Activated CD4-positive, alpha-beta T cell treated with anti-CD3 and anti-CD28 coated beads, Interleukin-2, amount 10 ng/mL, durations not matched to agents 24 days and 14 days (primary cell): ENCODE measurements around the gene NCF4. TPM values are rescaled to one million over a fixed set of nuclear protein-coding genes. Genes with fewer than 3 reads are reported as not detected.

Experiments used
- DNase-seq: peaks from one replicate; pipeline ENCODE4 v3.0.0; 2022
- H3K27ac Mint-ChIP-seq: one replicate; pipeline ENCODE4 v1.8.0; 2022; ENCODE audit warnings: mild to moderate bottlenecking, mixed read lengths
- H3K27me3 Mint-ChIP-seq: one replicate; pipeline ENCODE4 v1.8.0; 2022; ENCODE audit warnings: mixed read lengths
- H3K36me3 Mint-ChIP-seq: one replicate; pipeline ENCODE4 v1.8.0; 2022; ENCODE audit warnings: low read depth, mild to moderate bottlenecking, mixed read lengths
- H3K4me1 Mint-ChIP-seq: one replicate; pipeline ENCODE4 v1.8.0; 2021; ENCODE audit warnings: mixed read lengths
- H3K4me3 Mint-ChIP-seq: one replicate; pipeline ENCODE4 v1.8.0; 2022; ENCODE audit warnings: mild to moderate bottlenecking, moderate library complexity, mixed read lengths
- H3K9me3 Mint-ChIP-seq: one replicate; pipeline ENCODE4 v1.8.0; 2021; ENCODE audit warnings: mixed read lengths
- intact Hi-C: fragments of 100-400 bp; cut with micrococcal nuclease; formaldehyde crosslinking; loops from one replicate; pipeline ENCODE4 v1.15.1; 2023
- total RNA-seq: library from RNA; stranded (reverse); gene quantifications from 2 replicates; pipeline ENCODE4 v1.2.3, GENCODE V29; 2022

Gene NCF4
- total RNA-seq, 1 donor from 2014 or later = 12.3 TPM

DNA sequence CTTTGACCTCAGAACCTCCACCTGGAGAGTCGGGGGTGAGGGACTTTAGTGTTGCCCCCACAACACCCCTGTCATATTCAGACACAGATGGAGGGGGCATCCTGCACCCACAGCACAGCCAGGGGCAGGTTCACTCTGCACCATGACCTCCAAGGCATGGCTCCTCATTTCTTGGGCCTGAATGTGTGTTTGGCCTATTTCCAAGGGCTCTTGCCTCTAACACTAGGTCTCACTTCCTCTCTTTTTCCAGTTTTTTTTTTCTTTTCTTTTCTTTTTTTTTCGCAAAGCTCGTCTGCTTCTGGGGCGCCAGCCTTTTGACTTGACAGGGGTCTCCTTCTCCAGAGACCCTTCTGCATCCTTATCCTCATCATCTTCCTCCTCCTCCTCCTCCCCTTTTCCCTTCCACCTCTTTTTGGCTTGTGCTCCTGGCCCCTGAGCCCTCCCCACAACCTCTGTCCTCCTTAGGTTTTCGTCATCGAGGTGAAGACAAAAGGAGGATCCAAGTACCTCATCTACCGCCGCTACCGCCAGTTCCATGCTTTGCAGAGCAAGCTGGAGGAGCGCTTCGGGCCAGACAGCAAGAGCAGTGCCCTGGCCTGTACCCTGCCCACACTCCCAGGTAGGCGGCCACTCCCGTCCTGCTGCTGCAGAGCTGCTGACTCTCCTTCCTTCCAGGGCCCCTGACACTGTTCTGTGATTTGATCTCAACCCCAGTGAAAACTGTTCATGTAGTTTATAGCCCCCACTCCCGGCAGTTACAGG is 3.8 kb downstream of the NCF4 start:
- intact Hi-C loops = no loop called here
- Mint-ChIP-seq H3K27ac (peak overlapping the region; percentile 63), H3K4me1 (peaks cover 52% of the 10 kb centered on the region), H3K9me3 (no peaks in the 10 kb centered on the region), H3K36me3 (peaks cover 34% of the 10 kb centered on the region), H3K27me3 (no peaks in the 10 kb centered on the region), H3K4me3 (no peak overlapping the region)
- DNase-seq = no peak

DNA sequence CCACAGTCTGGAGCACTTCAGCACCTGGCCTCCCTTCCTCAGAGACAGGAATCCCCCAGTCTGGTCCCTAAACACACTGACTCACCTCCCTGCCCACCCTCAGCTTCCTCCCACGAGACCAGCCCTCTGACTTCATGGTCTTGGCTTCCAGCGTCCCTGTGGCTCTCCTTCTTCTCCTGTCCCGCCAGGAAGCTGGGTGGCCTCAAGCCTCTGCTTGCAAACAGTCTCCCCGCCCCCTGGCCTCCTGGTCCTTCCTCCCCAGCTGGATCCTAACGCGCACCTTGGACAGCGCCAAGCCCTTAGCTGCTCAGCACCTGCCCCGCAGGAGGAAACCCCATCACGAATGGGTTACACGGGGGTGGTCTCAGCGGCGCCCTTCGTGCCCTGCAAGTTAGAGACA is 4.5 kb downstream of the NCF4 start:
- Mint-ChIP-seq H3K27ac (peak overlapping the region; percentile 63), H3K27me3 (no peaks in the 10 kb centered on the region), H3K4me1 (peaks cover 45% of the 10 kb centered on the region), H3K4me3 (no peak overlapping the region), H3K9me3 (no peaks in the 10 kb centered on the region), H3K36me3 (peaks cover 34% of the 10 kb centered on the region)
- DNase-seq = no peak
- intact Hi-C loops = no loop called here

DNA sequence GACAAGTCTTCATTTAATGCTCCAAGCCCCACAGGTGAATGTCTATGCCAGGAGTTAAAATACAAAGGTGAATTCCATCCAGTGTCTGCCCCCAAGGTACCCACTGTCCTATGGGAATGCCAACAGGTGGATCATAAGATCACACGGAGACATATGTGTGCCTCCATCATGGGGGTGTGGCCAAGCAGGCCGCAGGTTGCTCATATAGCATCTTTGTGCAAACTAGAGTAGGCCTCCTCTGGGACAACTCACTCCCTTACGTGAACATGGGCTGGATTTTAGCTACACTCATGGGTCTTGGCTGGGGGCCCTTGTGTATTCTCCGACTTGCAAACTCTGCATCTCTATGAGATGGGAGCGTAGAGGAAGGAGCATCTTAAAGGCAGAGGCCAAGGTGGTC is 6.9 kb downstream of the NCF4 start:
- intact Hi-C loops = no loop called here
- no peak overlapping the region for H3K27ac Mint-ChIP-seq
- H3K36me3 Mint-ChIP-seq = peaks cover 50% of the 10 kb centered on the region

DNA sequence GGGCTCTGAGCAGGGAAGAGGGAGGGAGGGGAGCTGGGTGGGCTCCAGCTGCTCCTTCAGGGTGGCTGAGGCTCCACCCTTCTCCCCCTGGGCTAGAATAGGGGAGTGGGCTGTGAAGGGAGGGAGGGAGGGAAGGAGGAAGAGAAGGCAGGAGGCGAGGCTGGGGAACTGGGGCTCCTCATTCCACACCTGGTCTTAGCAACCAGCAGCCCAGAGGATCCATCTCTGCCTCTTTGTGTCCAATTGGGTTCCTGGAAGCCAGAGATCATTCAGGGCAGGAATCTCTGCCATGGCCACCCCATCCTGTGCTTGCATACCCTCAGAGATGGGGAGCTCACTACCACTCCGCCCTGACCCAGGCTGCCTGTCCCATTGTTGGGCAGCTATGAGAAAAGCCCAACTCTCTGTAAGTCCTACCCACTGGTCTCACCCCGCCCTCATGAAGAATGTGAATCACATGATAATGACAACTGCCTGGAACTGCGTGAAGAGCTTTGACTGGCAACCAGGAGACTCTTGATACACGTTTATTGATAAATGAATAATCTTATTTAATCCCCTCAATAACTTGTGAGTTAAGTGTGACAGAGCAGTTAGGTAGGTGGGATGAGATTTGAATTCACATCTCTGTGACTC is 7.9 kb downstream of the NCF4 start:
- no peak for DNase-seq
- H3K36me3 Mint-ChIP-seq = peaks cover 57% of the 10 kb centered on the region
- no peak overlapping the region for H3K27ac Mint-ChIP-seq
- intact Hi-C loops = no loop called here
- no peak overlapping the region for H3K4me3 Mint-ChIP-seq
- H3K4me1 Mint-ChIP-seq = peaks cover 31% of the 10 kb centered on the region
- no peaks in the 10 kb centered on the region for H3K27me3 Mint-ChIP-seq
- no peaks in the 10 kb centered on the region for H3K9me3 Mint-ChIP-seq

More for the DNA sequence above, 6.9 kb downstream of the NCF4 start:
- Mint-ChIP-seq H3K27me3 (no peaks in the 10 kb centered on the region), H3K4me3 (no peak overlapping the region), H3K9me3 (no peaks in the 10 kb centered on the region), H3K4me1 (peaks cover 24% of the 10 kb centered on the region)
- DNase-seq = no peak

DNA sequence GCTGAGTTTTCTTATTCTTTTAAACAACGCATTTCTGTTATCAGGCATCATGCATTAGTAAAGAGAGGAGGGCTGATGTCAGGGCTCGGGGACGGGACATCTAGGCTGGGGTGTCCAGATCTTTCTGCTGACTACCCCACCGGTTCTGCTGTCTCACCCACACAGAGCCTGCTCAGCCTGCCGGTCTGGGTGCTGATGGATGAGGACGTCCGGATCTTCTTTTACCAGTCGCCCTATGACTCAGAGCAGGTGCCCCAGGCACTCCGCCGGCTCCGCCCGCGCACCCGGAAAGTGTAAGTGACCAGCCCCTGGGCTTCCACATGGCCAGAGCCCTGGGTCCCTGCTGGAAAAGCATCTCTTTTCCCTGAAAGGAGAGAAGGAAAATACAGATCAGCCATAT is 9.4 kb downstream of the NCF4 start:
- peaks cover 50% of the 10 kb centered on the region for H3K36me3 Mint-ChIP-seq
- H3K9me3 Mint-ChIP-seq = no peaks in the 10 kb centered on the region
- H3K27ac Mint-ChIP-seq = peak overlapping the region; percentile 54
- no peak for DNase-seq
- intact Hi-C loops = no loop called here
- no peak overlapping the region for H3K4me3 Mint-ChIP-seq
- no peaks in the 10 kb centered on the region for H3K27me3 Mint-ChIP-seq
- peaks cover 31% of the 10 kb centered on the region for H3K4me1 Mint-ChIP-seq

DNA sequence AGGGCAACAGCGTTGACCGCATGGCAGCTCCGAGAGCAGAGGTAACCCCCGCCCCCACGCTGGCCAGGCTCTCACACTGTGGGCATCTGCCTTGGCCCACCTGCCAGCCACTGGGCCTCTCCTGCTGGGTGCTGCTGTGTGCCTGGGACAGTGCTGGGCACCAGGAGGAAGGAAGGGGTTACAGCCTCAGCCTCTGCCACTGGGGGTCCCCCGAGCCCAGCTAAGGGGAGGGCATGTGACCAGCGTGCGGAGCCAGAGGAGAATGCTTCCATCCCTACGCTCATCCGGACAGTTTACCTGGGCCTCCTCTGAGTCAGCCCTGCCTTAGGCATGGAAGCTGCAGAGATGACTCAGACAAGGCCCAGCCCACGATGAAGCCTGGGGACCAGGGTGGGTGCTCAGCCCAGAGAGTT is 10.9 kb downstream of the NCF4 start:
- no peak overlapping the region for H3K4me3 Mint-ChIP-seq
- no peaks in the 10 kb centered on the region for H3K27me3 Mint-ChIP-seq
- intact Hi-C loops = no loop called here
- H3K36me3 Mint-ChIP-seq = peaks cover 43% of the 10 kb centered on the region
- H3K9me3 Mint-ChIP-seq = no peaks in the 10 kb centered on the region
- DNase-seq = no peak
- peaks cover 22% of the 10 kb centered on the region for H3K4me1 Mint-ChIP-seq
- H3K27ac Mint-ChIP-seq = no peak overlapping the region

DNA sequence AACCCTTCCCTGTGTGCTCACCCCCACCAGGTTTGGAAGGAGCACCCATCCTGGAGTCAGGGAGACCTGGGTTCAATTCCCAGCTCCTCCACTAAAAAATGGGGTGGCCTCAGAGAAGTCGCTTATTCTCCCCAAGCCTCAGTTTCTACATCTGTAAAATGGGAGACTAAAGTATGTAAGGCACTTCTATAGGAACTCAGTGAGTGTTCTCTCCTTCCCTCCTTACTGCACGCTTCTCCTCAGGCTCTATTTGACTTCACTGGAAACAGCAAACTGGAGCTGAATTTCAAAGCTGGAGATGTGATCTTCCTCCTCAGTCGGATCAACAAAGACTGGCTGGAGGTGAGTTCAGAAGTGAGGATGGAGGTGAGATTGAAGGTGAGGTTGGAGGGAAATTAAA is 11.3 kb downstream of the NCF4 start:
- Mint-ChIP-seq H3K36me3 (peaks cover 43% of the 10 kb centered on the region), H3K9me3 (no peaks in the 10 kb centered on the region), H3K4me3 (no peak overlapping the region), H3K27ac (peak overlapping the region; percentile 65), H3K4me1 (peaks cover 22% of the 10 kb centered on the region), H3K27me3 (no peaks in the 10 kb centered on the region)
- no peak for DNase-seq
- intact Hi-C loops = no loop called here

DNA sequence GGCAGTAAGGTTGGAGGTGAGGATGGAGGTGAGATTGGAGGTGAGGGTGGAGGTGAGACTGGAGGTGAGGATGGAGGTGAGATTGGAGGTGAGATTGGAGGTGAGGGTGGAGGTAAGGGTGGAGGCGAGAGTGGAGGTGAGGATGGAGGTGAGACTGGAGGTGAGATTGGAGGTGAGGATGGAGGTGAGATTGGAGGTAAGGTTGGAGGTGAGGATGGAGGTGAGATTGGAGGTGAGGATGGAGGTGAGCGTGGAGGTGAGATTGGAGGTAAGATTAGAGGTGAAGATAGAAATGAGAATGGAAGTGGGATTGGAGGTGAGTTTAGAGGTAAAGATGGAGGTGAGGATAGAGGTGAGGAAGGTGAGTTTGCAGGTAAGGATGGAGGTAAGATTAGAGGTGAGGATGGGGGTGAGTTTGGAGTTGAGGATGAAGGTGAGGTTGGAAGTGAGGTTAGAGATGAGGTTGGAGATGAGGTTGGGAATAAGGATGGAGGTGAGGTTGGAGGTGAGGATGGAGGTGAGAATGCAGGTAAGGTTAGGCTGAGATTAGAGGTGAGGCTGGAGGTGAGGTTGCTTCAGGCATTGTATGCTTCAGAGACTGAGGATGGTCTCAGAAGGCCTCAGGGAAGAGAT is 12.2 kb downstream of the NCF4 start:
- Mint-ChIP-seq H3K4me3 (peak overlapping the region; percentile 9), H3K4me1 (peaks cover 22% of the 10 kb centered on the region), H3K9me3 (peaks cover 3% of the 10 kb centered on the region), H3K27me3 (no peaks in the 10 kb centered on the region), H3K27ac (peak overlapping the region; percentile 93), H3K36me3 (peaks cover 48% of the 10 kb centered on the region)
- no peak for DNase-seq
- intact Hi-C loops = no loop called here

DNA sequence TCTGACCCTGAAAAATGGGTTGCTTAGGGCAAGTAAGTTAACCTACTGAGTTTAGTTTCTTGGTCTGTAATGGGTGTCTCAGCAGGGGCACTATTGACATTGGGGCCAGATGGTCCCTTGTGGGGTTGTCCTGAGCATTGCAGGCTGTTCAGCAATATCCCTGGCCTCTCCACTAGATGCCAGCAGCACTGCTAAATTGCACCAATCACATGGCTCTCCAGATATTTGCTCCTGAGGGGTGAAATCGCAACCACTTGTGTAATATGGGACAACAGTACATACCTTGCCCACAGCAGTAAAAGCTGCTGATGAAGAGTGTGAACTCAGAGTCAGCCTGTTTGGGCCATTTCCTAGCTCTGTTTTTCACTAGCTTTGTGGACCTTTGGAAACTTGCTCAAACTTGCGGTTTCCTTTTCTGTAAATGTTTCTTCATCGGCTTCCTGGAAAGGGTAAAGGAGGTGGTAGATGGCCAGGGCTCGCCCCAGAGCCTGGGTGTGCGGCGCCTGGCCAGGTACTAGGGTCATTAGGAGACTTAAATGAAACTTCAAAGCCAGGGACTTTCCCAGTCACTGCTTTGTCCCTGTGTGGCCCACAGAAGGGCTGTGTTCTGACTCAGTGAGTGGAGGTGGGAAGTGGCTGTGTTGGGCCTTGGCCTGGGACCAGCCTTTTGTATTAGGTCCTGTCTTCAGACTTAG is 13.0 kb downstream of the NCF4 start:
- DNase-seq = peak; percentile 81
- H3K4me1 Mint-ChIP-seq = peaks cover 22% of the 10 kb centered on the region
- peaks cover 49% of the 10 kb centered on the region for H3K36me3 Mint-ChIP-seq
- H3K27ac Mint-ChIP-seq = peak overlapping the region; percentile 93
- peaks cover 3% of the 10 kb centered on the region for H3K9me3 Mint-ChIP-seq
- peak overlapping the region; percentile 62 for H3K4me3 Mint-ChIP-seq
- H3K27me3 Mint-ChIP-seq = no peaks in the 10 kb centered on the region
- intact Hi-C loops = loop anchor here (1.0 kb wide), 1 partner anchor 12 kb away; the partner anchor contains the start of gene NCF4

DNA sequence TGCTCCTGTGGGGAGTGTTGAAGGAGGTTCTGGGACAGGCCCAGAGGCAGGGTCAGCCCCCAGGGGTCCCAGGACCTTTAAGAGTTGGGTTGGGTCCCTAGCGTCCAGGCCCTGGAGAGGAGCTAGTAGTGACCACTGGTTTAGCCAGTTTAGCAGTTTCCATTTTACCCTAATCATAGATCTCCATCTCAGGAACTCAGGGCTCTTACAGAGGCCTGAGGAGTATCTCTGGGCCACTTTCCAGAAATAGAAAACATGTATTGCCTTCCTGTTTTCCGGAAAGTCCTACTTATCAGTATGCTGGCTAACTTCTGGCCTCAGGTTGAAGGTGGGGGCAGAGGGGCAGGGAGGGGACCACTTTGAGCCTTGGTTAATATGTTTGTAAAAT is 13.5 kb downstream of the NCF4 start:
- Mint-ChIP-seq H3K27me3 (no peaks in the 10 kb centered on the region), H3K27ac (peak overlapping the region; percentile 93), H3K9me3 (peaks cover 7% of the 10 kb centered on the region), H3K4me3 (peak overlapping the region; percentile 62), H3K4me1 (peaks cover 22% of the 10 kb centered on the region), H3K36me3 (peaks cover 53% of the 10 kb centered on the region)
- intact Hi-C loops = loop anchor here (1.0 kb wide), 1 partner anchor 13 kb away; the partner anchor contains the start of gene NCF4
- no peak for DNase-seq

DNA sequence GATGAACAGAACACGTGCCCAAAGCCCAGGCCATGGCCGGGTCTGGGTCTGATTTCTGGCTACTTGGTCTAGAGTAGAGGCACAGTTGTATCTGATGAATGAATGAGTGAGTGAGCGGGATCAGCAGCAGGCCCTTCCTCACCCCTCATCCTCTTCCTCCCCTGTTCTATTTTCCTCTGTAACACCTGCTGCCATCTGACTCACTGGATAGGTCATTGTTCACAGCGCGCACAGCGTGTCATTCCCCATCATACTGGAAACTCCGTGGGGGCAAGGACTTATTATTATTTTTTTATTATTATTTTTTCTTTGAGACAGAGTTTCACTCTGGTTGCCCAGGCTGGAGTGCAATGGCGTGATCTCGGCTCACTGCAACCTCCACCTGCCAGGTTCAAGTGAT is 13.9 kb downstream of the NCF4 start:
- Mint-ChIP-seq H3K27me3 (no peaks in the 10 kb centered on the region), H3K4me3 (no peak overlapping the region), H3K27ac (peak overlapping the region; percentile 93), H3K4me1 (peaks cover 22% of the 10 kb centered on the region), H3K36me3 (peaks cover 53% of the 10 kb centered on the region), H3K9me3 (peaks cover 10% of the 10 kb centered on the region)
- DNase-seq = no peak
- intact Hi-C loops = loop anchor here (1.0 kb wide), 1 partner anchor 13 kb away; the partner anchor contains the start of gene NCF4

DNA sequence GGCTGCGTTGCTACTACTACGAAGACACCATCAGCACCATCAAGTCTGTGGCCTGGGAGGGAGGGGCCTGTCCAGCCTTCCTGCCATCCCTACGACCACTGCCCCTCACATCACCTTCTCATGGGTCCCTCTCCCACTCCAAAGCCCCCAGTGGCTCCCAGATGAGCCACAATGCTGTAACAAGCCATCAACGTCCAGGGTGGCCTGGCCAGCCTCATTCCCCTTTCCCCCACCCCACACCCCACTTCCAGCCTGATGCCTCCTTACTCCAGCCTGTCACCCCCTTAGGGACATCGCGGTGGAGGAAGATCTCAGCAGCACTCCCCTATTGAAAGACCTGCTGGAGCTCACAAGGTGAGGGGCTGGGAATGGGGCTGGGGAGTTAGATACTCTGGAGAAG is 14.9 kb downstream of the NCF4 start:
- Mint-ChIP-seq H3K4me3 (no peak overlapping the region), H3K27me3 (no peaks in the 10 kb centered on the region), H3K4me1 (peaks cover 22% of the 10 kb centered on the region), H3K9me3 (peaks cover 14% of the 10 kb centered on the region), H3K36me3 (peaks cover 56% of the 10 kb centered on the region), H3K27ac (peak overlapping the region; percentile 62)
- no peak for DNase-seq
- intact Hi-C loops = no loop called here

DNA sequence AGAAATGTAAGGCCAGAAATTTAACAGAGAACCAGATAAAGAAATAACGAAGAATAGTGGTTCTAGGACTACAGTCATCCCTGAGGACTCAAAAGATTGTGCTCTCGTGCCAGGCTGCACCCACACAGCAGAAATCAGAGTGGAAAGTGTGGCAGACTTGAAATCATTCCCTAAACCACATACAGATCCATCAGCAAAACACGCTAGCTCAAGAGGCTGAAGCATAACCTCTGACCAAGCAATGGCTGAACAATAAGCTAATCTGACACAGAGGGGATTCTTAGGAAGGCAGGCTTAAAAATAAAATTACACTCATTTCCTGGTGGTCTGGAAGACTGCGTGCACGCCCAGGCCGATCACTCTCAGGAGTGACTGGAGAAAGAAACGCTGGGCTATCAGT is 19.0 kb downstream of the NCF4 start:
- Mint-ChIP-seq H3K9me3 (peaks cover 28% of the 10 kb centered on the region), H3K4me1 (peaks cover 7% of the 10 kb centered on the region), H3K27me3 (no peaks in the 10 kb centered on the region), H3K27ac (no peak overlapping the region), H3K36me3 (peaks cover 42% of the 10 kb centered on the region), H3K4me3 (no peak overlapping the region)
- no peak for DNase-seq
- intact Hi-C loops = no loop called here
